Stimulated activated CD8-positive, alpha-beta memory T cell treated with anti-CD3 and anti-CD28 coated beads, Interleukin-7, amount 100 ng/mL, for 1 hour (primary cell): ENCODE data around the gene FNIP2.
"Not testable (repeated sequence)": the region's sequence is repeated elsewhere in the genome, so short reads cannot be mapped to it uniquely, and the experiment has no call there.

Experiments
- DNase-seq, 2 donors: peaks; one replicate each; pipeline ENCODE4 v3.0.0-alpha.2; 2020; ENCODE audit warnings: low read depth in 2 of 2

Gene FNIP2

GRCh38 chr4:158956918-158957317 is 188.1 kb downstream of the FNIP2 start:
- not testable (repeated sequence) for DNase-seq
